ENCODE data around the gene RNF208.

RNF208 gene

GRCh38 chr9:137227054-137227852 is 5.2 kb upstream of the RNF208 start, which contains the start of gene RNF224:
RNF224 (plus strand) TSS chr9:137227502; CDS start chr9:137228336, 834 bp downstream.
- Histone ChIP-seq H3K4me3 (ENCODE audit: low read length, poor library complexity, severe bottlenecking) (no peak within 1 kb of the TSS), H3K9me3 (ENCODE audit: insufficient read depth, low read depth, low read length) (no peaks in the 10 kb centered on the region), H3K9ac (ENCODE audit: low read depth, low read length, poor library complexity, severe bottlenecking) (peak within 1 kb of the TSS; percentile 36), H2AFZ (ENCODE audit: low read length) (no peak within 1 kb of the TSS), H3K4me2 (ENCODE audit: low read depth, low read length, poor library complexity, severe bottlenecking) (no peak within 1 kb of the TSS), H3F3A (ENCODE audit: low read depth) (no peaks in the 10 kb centered on the region), H3K79me2 (ENCODE audit: insufficient read depth, low read length) (no peaks in the 10 kb centered on the region), H3K27me3 (ENCODE audit: insufficient read depth, low read length, poor library complexity, severe bottlenecking) (no peaks in the 10 kb centered on the region), H4K20me1 (ENCODE audit: insufficient read depth, low read length, poor library complexity, severe bottlenecking) (no peaks in the 10 kb centered on the region), H3K9me2 (replicated peaks; ENCODE audit: low read depth, low read length) (no peaks in the 10 kb centered on the region), H3K4me1 (ENCODE audit: insufficient read depth, low read length, poor library complexity, severe bottlenecking) (peaks cover 21% of the 10 kb centered on the region), H3K36me3 (ENCODE audit: insufficient read depth, low read length) (no peaks in the 10 kb centered on the region)
- TF ChIP-seq EZH2phosphoT487 (IDR thresholded peaks at IDR 0.05; ENCODE audit: borderline replicate concordance), result no peak
- TF ChIP-seq, protein P1, sequence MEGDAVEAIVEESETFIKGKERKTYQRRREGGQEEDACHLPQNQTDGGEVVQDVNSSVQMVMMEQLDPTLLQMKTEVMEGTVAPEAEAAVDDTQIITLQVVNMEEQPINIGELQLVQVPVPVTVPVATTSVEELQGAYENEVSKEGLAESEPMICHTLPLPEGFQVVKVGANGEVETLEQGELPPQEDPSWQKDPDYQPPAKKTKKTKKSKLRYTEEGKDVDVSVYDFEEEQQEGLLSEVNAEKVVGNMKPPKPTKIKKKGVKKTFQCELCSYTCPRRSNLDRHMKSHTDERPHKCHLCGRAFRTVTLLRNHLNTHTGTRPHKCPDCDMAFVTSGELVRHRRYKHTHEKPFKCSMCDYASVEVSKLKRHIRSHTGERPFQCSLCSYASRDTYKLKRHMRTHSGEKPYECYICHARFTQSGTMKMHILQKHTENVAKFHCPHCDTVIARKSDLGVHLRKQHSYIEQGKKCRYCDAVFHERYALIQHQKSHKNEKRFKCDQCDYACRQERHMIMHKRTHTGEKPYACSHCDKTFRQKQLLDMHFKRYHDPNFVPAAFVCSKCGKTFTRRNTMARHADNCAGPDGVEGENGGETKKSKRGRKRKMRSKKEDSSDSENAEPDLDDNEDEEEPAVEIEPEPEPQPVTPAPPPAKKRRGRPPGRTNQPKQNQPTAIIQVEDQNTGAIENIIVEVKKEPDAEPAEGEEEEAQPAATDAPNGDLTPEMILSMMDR (conservative IDR thresholded peaks at IDR 0.05; ENCODE audit: low read length), result peak; percentile 89

DNA sequence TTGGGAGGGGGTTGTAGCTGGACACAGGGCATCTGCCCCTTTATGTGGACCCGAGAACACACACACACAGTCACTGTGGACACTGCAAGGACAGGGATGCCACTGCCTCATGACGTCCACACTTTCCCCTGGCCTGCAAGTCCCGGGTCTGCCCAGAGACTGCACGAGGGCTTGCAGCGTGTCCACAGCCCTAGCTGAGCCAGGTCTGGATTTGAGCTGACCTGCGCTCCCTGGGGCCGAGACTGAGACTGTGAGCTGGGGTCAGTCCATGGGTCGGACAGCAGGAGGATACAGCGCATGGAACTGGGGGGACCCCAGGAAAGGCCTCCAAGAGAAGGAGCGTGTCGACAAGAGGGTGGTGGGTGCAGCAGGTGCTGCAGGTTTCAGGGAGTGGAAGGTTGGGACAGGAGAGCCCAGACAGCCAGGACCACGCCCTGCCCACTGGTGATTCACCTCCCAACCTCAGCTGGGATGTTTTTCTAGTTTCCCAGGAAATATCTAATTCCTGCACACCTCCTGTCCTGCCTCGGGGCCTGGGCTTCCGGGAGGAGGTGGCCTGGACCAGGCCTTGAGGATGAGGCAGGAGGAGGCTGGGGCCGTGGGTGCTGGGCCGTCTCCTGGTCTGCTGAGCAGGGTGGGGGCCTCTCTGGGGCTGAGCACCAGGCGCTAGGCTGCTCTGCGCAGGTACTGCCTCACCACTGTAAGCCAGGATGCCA is 4.5 kb upstream of the RNF208 start:
- no peaks in the 10 kb centered on the region for H3F3A ChIP-seq (ENCODE audit: low read depth)
- H3K36me3 ChIP-seq (ENCODE audit: insufficient read depth, low read length), result no peaks in the 10 kb centered on the region
- H4K20me1 ChIP-seq (ENCODE audit: insufficient read depth, low read length, poor library complexity, severe bottlenecking), result no peaks in the 10 kb centered on the region
- H3K9ac ChIP-seq (ENCODE audit: low read depth, low read length, poor library complexity, severe bottlenecking), result peak overlapping the region; percentile 36
- no peaks in the 10 kb centered on the region for H3K79me2 ChIP-seq (ENCODE audit: insufficient read depth, low read length)
- no peak overlapping the region for H2AFZ ChIP-seq (ENCODE audit: low read length)
- no peaks in the 10 kb centered on the region for H3K9me3 ChIP-seq (ENCODE audit: insufficient read depth, low read depth, low read length)
- no peak overlapping the region for H3K4me2 ChIP-seq (ENCODE audit: low read depth, low read length, poor library complexity, severe bottlenecking)
- H3K27me3 ChIP-seq (ENCODE audit: insufficient read depth, low read length, poor library complexity, severe bottlenecking), result no peaks in the 10 kb centered on the region
- no peak overlapping the region for H3K4me3 ChIP-seq (ENCODE audit: low read length, poor library complexity, severe bottlenecking)
- H3K9me2 ChIP-seq (replicated peaks; ENCODE audit: low read depth, low read length), result no peaks in the 10 kb centered on the region
- TF ChIP-seq EZH2phosphoT487 (IDR thresholded peaks at IDR 0.05; ENCODE audit: borderline replicate concordance), result no peak
- TF ChIP-seq, protein P1 (conservative IDR thresholded peaks at IDR 0.05; ENCODE audit: low read length), result no peak
- peaks cover 21% of the 10 kb centered on the region for H3K4me1 ChIP-seq (ENCODE audit: insufficient read depth, low read length, poor library complexity, severe bottlenecking)

- no peaks in the 10 kb centered on the region for H3K79me2 ChIP-seq (ENCODE audit: insufficient read depth, low read length)
- H2AFZ ChIP-seq (ENCODE audit: low read length), result no peak overlapping the region
- no peaks in the 10 kb centered on the region for H3K27me3 ChIP-seq (ENCODE audit: insufficient read depth, low read length, poor library complexity, severe bottlenecking)
- peak overlapping the region; percentile 98 for H3K4me2 ChIP-seq (ENCODE audit: low read depth, low read length, poor library complexity, severe bottlenecking)
- no peak for TF ChIP-seq EZH2phosphoT487 (IDR thresholded peaks at IDR 0.05; ENCODE audit: borderline replicate concordance)
- TF ChIP-seq, protein P1 (conservative IDR thresholded peaks at IDR 0.05; ENCODE audit: low read length), result no peak
- H3K4me3 ChIP-seq (ENCODE audit: low read length, poor library complexity, severe bottlenecking), result no peak overlapping the region
- H3K9ac ChIP-seq (ENCODE audit: low read depth, low read length, poor library complexity, severe bottlenecking), result peak overlapping the region; percentile 97
- no peaks in the 10 kb centered on the region for H3F3A ChIP-seq (ENCODE audit: low read depth)
- peaks cover 21% of the 10 kb centered on the region for H3K4me1 ChIP-seq (ENCODE audit: insufficient read depth, low read length, poor library complexity, severe bottlenecking)
- H3K9me2 ChIP-seq (replicated peaks; ENCODE audit: low read depth, low read length), result no peaks in the 10 kb centered on the region
- no peaks in the 10 kb centered on the region for H3K9me3 ChIP-seq (ENCODE audit: insufficient read depth, low read depth, low read length)
- no peaks in the 10 kb centered on the region for H3K36me3 ChIP-seq (ENCODE audit: insufficient read depth, low read length)
- H4K20me1 ChIP-seq (ENCODE audit: insufficient read depth, low read length, poor library complexity, severe bottlenecking), result no peaks in the 10 kb centered on the region
Measured at GRCh38 chr9:137225699-137226331, 3.8 kb upstream of the RNF208 start.
